ENCODE data around the gene EBF4.
"Not testable (repeated sequence)": the region's sequence is repeated elsewhere in the genome, so short reads cannot be mapped to it uniquely, and the experiment has no call there.

The EBF4 gene

GRCh38 chr20:2680046-2680445 is 12.5 kb upstream of the EBF4 start:
- DNase-seq = no peak

GRCh38 chr20:2682040-2682439 is 10.5 kb upstream of the EBF4 start:
- not testable (repeated sequence) for DNase-seq

DNA sequence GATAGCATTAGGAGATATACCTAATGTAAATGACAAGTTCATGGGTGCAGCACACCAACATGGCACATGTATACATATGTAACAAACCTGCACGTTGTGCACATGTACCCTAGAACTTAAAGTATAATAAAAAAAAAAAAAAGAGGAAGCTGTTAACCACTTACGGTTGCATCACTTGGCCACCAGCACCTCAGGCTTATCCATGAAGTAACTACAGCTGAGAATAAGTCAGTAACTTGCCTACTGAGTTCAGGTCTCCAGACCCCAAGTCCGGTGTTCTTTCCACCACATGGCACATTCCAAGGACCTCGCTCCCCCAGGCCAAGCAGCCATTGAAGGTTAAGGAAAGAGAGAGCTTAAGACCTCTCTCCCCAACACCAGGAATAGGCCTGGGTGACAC is 7.8 kb upstream of the EBF4 start:
- DNase-seq = not testable (repeated sequence)

- no peak for DNase-seq
Observed at GRCh38 chr20:2687514-2687913, 5.1 kb upstream of the EBF4 start.

GRCh38 chr20:2688041-2688591 is 4.5 kb upstream of the EBF4 start:
- DNase-seq = peak; percentile 48

DNA sequence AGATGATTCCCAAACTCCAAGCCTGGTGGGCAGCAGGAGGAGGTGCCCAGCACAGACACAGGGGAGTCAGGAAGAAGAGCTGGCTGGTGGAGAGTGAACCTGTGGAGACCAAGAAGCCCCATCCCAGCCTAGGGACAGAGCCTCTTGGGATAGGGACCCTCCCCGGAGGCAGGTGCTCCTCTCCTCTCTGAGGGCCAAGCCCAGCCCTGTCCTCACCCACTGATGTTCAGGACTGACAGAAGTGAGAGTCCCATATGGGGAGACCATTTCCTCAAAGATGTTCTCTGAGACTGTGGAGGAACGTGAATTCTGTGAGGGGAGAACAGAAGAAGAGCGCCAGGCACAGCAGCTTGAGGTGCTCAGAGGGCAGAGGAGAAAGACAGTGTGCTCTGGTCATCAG is 2.4 kb upstream of the EBF4 start:
- DNase-seq = no peak

GRCh38 chr20:2690718-2691117 is 1.9 kb upstream of the EBF4 start:
- no peak for DNase-seq

DNA sequence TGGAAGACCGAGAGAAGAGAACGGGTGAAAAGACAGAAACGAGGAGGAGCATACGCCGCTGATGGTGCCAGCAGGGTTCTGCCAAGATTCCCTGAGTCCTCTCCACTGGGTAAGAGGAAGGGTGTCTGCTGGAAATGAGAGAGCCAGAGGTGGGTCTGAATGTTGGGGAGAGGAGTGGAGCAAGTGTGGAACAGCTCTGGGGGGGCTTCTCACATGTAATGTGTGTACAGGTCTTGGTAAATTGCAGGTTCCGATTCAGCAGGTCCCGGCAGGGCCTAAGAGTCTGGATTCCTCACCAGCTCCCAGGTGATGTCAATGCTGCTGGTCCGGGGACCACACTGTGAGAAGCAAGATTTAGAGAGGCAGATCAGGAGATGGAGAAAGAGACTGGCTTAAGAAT is 1.5 kb upstream of the EBF4 start:
- DNase-seq = no peak

DNA sequence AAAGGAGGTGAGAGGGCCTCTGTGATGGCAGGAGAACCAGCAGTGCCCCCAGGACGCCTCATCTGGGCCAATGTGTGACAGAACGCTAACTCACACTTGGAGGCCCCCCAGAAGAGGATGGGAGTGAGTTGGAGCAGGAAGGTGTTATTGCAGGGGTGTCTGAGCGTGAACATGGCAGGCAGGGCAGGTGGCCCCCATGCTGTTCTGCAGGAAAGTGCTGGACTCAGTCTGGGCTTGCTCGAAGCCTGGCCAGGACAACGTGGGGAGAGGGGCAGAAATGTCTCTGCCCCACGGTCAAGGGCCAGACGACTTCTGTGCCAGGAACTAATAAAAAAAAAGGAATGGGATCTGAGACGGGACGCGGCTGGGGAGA is 931 bp upstream of the EBF4 start:
- no peak for DNase-seq

GRCh38 chr20:2692886-2693285 is 306 bp downstream of the EBF4 start:
- no peak for DNase-seq

DNA sequence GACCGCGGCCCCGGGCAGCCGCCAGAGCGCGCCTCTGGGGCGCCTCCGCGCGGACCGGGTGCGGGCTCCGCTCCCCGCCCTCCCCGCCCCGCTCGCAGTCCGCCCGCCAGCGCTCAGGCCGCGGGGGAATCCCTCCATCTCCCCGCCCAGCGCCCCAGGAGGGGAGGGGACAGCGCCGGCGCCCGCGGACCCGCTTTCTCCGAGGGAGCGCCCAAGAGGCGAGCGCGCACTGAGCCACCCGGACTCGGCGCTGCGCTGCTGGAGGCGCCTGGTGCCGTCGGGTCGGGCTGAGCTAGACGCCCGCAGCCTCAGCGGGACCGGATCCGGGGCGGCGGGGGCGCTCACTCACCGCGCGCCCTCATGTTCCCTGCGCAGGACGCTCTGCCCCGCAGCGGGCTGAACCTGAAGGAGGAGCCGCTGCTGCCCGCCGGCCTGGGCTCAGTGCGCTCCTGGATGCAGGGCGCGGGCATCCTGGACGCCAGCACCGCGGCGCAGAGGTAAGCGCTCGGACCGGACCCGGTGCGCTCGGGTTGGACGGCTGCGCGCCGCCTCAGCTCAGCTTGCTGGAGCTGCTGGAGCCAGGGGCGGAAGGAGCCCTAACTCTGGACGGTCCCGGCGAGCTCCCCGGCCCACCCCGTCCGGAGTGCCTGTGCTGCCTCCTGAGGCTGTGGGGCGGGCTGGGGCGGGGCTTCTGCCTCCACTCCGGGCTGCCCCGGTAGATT is 867 bp downstream of the EBF4 start:
- no peak for DNase-seq

- no peak for DNase-seq
Observed at GRCh38 chr20:2694008-2694471, 1.5 kb downstream of the EBF4 start.

GRCh38 chr20:2694519-2694918 is 1.9 kb downstream of the EBF4 start:
- DNase-seq = no peak

- DNase-seq = no peak
Observed at GRCh38 chr20:2695206-2695983, 2.8 kb downstream of the EBF4 start.

GRCh38 chr20:2695984-2696525 is 3.5 kb downstream of the EBF4 start:
- not testable (repeated sequence) for DNase-seq

DNA sequence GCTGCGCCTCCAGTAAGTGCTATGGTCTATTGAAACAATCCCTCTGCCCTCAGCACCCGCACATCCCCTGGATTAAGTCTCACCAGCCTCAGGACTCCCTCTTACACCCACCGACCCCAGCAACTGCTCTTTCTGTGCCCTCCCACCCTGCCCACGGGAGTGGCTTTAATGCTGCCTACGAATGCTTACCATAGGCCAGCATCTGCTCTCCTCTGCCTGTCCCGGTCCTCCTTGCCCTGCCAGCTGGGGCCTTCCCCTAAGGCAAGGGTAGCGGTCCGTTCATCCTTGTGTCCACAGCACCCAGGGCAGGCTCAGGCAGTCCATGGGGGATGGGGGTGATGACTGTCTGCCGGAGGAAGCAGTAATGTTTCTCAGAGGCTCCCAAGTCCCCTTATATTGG is 4.1 kb downstream of the EBF4 start:
- no peak for DNase-seq

- no peak for DNase-seq
Observed at GRCh38 chr20:2697768-2698167, 5.2 kb downstream of the EBF4 start.

- no peak for DNase-seq
Observed at GRCh38 chr20:2698186-2698817, 5.7 kb downstream of the EBF4 start.

DNA sequence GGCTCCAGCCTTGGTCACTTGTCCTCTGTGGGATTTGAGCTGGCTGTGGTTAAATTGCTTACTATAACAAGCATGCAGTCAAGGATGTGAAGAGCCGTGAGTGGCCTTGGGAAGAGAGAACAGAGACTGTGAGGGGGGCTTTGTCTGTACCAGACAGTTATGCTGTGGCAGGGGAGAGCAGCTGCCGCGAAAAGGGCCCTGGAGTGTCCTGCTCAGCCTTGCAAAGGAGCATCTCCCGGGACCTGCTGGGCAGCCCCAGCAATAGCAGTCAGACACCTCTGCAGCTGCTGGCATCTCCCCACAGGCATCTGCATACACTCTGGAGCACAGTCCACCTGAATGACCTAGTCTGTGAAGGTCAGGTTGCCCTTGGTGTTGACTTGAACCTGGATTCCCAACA is 6.3 kb downstream of the EBF4 start:
- no peak for DNase-seq

DNA sequence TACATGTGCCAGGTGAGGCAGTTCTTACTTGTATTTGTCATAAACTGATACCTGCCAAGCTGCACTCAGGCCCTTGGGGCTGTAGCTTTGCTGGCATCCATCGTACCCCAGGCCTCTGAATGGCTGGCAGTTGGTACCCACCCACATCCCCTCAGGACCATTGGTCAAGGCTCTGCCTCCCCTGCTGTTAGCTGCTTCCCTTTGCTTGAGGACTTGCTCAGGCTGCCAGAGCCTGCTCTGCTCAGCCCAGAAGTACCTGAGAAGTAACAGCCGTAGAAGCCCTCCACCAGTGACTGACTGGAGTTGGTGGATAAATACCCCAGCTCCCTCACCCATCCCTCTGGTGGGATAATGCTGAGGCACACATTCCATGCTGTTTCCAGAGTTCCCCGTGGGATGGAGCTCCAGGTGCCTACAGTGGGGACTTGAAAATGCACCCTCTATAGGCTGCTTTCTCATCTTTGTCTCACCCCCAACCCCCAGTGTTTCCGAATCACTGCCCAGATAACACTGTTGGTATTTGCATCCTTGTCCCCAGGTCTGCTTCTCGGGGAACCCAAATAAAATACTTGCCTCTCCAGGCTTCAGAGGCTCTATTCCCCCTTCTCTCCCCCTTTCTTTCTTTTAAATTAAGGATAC is 7.3 kb downstream of the EBF4 start:
- no peak for DNase-seq

DNA sequence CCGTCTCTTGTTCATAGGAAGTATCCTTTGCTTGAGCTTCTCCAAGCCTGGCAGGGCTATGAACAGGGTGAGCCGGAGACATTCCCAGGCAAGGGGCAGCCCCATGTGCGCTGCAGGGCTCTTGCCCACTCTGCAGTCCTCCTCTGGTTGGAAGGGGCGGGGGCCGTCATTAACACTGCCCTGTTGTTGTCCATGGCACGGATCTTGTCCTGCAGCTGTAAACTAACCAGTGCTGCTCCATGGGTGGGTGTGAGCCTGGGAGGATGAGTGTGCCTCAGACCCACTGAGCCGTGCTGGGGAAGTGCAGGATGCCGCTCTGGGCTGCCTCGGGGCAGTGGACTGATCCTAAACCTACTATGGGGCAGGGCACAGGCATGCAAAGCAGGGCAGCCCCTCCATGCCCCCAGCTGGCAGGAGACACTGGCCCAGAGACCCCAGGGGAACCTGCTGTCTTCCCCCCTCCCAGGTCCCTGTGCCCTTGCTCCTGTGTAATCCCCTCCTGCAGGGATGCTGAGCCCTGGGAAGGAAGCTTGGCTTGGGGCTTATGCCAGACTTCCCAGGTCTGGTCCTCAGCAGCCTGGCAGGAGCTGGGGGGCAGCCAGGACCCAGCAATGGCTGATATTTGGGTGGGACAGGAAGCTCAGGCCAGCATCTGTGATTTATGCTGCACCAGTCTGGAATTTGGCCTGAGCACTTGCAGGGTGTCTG is 8.5 kb downstream of the EBF4 start:
- DNase-seq = no peak

GRCh38 chr20:2701671-2702081 is 9.1 kb downstream of the EBF4 start:
- no peak for DNase-seq

All from NCI-H1694 treated with DMSO at 0.1 percent for 48 hours (cell line).